Sigmoid colon (tissue), 6 donors: Measurements from ENCODE around the gene TARP.
A peak's percentile ranks its signal among the peaks of the same experiment; 100 is the strongest.

ENCODE experiments used
- DNase-seq: peaks from one replicate; pipeline ENCODE4 v3.0.0-alpha.2; 2019
- H3K27ac ChIP-seq, 4 donors: fragments of 200-600 bp; sonication (generic); one replicate each; pipeline ENCODE4 v1.5.1; 2016 to 2019; ENCODE audit warnings: mild to moderate bottlenecking in 1 of 4
- H3K27me3 ChIP-seq, 3 donors: fragments of 200-600 bp; sonication (generic); one replicate each; pipeline ENCODE4 v1.5.1; 2019; ENCODE audit warnings: mild to moderate bottlenecking in 1 of 3
- H3K36me3 ChIP-seq, 4 donors: fragments of 200-600 bp; sonication (generic); one replicate each; pipeline ENCODE4 v1.5.1; 2016 to 2019
- H3K4me1 ChIP-seq, 4 donors: fragments of 200-600 bp; sonication (generic); one replicate each; pipeline ENCODE4 v1.5.1; 2017 to 2019
- H3K4me3 ChIP-seq, 4 donors: fragments of 200-600 bp; sonication (generic); one replicate each; pipeline ENCODE4 v1.5.1; 2017 to 2019; ENCODE audit warnings: mild to moderate bottlenecking in 2 of 4, moderate library complexity in 1 of 4
- H3K9me3 ChIP-seq, 4 donors: fragments of 200-600 bp in 3 of 4; sonication (generic) in 3 of 4; one replicate each; pipeline versions ENCODE4 v1.5.1 to v1.6.1; 2013 to 2019
- CTCF ChIP-seq, 4 experiments: fragments of 450-650 bp in 3 of 4; fragments of 200-600 bp in 1 of 4; IDR thresholded peaks; one replicate each; pipeline ENCODE4 v1.5.1; 2016 to 2019; ENCODE audit warnings: antibody characterized with exemption in 4 of 4, mild to moderate bottlenecking in 3 of 4, moderate library complexity in 2 of 4
- EP300 ChIP-seq, 4 donors: sonication (generic); formaldehyde crosslinking; IDR thresholded peaks; one replicate each; pipeline ENCODE4 v1.6.1; 2017; ENCODE audit warnings: antibody characterized with exemption in 4 of 4
- POLR2A ChIP-seq, 2 donors: fragments of 450-650 bp; IDR thresholded peaks; one replicate each; pipeline ENCODE4 v1.6.1; 2016; ENCODE audit warnings: antibody characterized with exemption in 2 of 2, mild to moderate bottlenecking in 2 of 2, moderate library complexity in 2 of 2
- POLR2AphosphoS5 ChIP-seq, 4 donors: sonication (generic); formaldehyde crosslinking; IDR thresholded peaks; one replicate each; pipeline ENCODE4 v1.6.1; 2017; ENCODE audit warnings: antibody characterized with exemption in 4 of 4
- WGBS, 2 donors: extraction: QIAGEN DNeasy Blood & Tissue Kit; methylation state at CpG; one replicate each; pipeline ENCODE4 v1.1.7; 2013; 5-methylcytosine and 5-hydroxymethylcytosine counted together
- intact Hi-C: fragments of 100-400 bp; cut with DNase I; formaldehyde crosslinking; loops from one replicate; pipeline ENCODE4 v1.15.1; 2023
- donor health status: healthy with polysubstance abuse.
- donor health status: healthy.

Gene TARP

GRCh38 chr7:38316733-38317360 is 43.4 kb upstream of the TARP start:
- intact Hi-C loops = no loop called here
- WGBS, 2 donors = 70 to 77% methylated on average over 8 of the region's 8 CpGs
- no peaks in the 10 kb centered on the region for H3K4me1 ChIP-seq
- H3K9me3 ChIP-seq = no peaks in the 10 kb centered on the region
- no peak for DNase-seq
- no peak for TF ChIP-seq CTCF (IDR thresholded peaks at IDR 0.05)
- TF ChIP-seq POLR2A (IDR thresholded peaks at IDR 0.05) = no peak
- TF ChIP-seq POLR2AphosphoS5 (IDR thresholded peaks at IDR 0.05) = no peak
- TF ChIP-seq EP300 (IDR thresholded peaks at IDR 0.05) = no peak
- H3K27ac ChIP-seq = no peak overlapping the region
- no peaks in the 10 kb centered on the region for H3K36me3 ChIP-seq
- H3K4me3 ChIP-seq = no peak overlapping the region
- H3K27me3 ChIP-seq = no peaks in the 10 kb centered on the region

- WGBS, 2 donors = 83 to 89% methylated on average over 3 of the region's 3 CpGs
- Histone ChIP-seq H3K4me1 (peaks cover 0 to 9% (median 0%) of the 10 kb centered on the region in 4 donors), H3K9me3 (no peaks in the 10 kb centered on the region), H3K4me3 (no peak overlapping the region), H3K27me3 (no peaks in the 10 kb centered on the region), H3K27ac (no peak overlapping the region), H3K36me3 (no peaks in the 10 kb centered on the region)
- TF ChIP-seq POLR2A (IDR thresholded peaks at IDR 0.05) (no peak), POLR2AphosphoS5 (IDR thresholded peaks at IDR 0.05) (no peak), CTCF (IDR thresholded peaks at IDR 0.05) (no peak), EP300 (IDR thresholded peaks at IDR 0.05) (no peak)
- intact Hi-C loops = no loop called here
- DNase-seq = no peak
Measured at GRCh38 chr7:38315410-38315809, 42.0 kb upstream of the TARP start.

GRCh38 chr7:38312821-38313220 is 39.4 kb upstream of the TARP start:
- no peaks in the 10 kb centered on the region for H3K9me3 ChIP-seq
- peak overlapping the region in 1 of 4 donors; percentile 15 for H3K27ac ChIP-seq
- no peaks in the 10 kb centered on the region for H3K36me3 ChIP-seq
- no peak for TF ChIP-seq POLR2A (IDR thresholded peaks at IDR 0.05)
- no peak for TF ChIP-seq CTCF (IDR thresholded peaks at IDR 0.05)
- no peak overlapping the region for H3K4me3 ChIP-seq
- no peak for DNase-seq
- H3K27me3 ChIP-seq = no peaks in the 10 kb centered on the region
- peaks cover 0 to 9% (median 0%) of the 10 kb centered on the region in 4 donors for H3K4me1 ChIP-seq
- intact Hi-C loops = no loop called here
- 71 to 74% methylated on average over 2 of the region's 2 CpGs for WGBS, 2 donors

- no peak for DNase-seq
Measured at GRCh38 chr7:38311329-38311937, 38.0 kb upstream of the TARP start.

More at GRCh38 chr7:38311329-38311937, 38.0 kb upstream of the TARP start:
- WGBS, 2 donors = 18% methylated on average over 38 of the region's 38 CpGs
- no peaks in the 10 kb centered on the region for H3K9me3 ChIP-seq
- H3K4me3 ChIP-seq = peak overlapping the region; percentile 13 to 54 (median 46)
- H3K27me3 ChIP-seq = no peaks in the 10 kb centered on the region
- H3K27ac ChIP-seq = peak overlapping the region in 2 of 4 donors; percentile 7 to 34
- intact Hi-C loops = no loop called here
- H3K36me3 ChIP-seq = no peaks in the 10 kb centered on the region
- no peak for TF ChIP-seq CTCF (IDR thresholded peaks at IDR 0.05)
- H3K4me1 ChIP-seq = peaks cover 0 to 9% (median 0%) of the 10 kb centered on the region in 4 donors
